Aorta (tissue), 5 donors: ENCODE results near the gene CALN1. TPM values are rescaled to one million over a fixed set of nuclear protein-coding genes. Genes with fewer than 3 reads are reported as not detected.

Source experiments
- ATAC-seq: fragments of 200-7000 bp; cut with Tn5 transposase; one replicate; pipeline ENCODE4 v1.9.1; 2022; ENCODE audit warnings: moderate library complexity; ENCODE audit not compliant: low FRiP score
- DNase-seq, 2 donors: peaks; one replicate each; pipeline ENCODE4 v3.0.0-alpha.2; 2020
- H3K27ac ChIP-seq, 2 donors: one replicate each; pipeline ENCODE4 v1.5.1; 2013; ENCODE audit warnings: low read length in 2 of 2, mild to moderate bottlenecking in 2 of 2, moderate library complexity in 2 of 2, control low read depth in 1 of 2, inconsistent platforms in 1 of 2, low read depth in 1 of 2
- H3K27me3 ChIP-seq, 2 donors: one replicate each; pipeline ENCODE4 v1.6.1; 2013; ENCODE audit warnings: control low read depth in 1 of 2, low read length in 1 of 2, mild to moderate bottlenecking in 1 of 2, moderate library complexity in 1 of 2; ENCODE audit not compliant: insufficient read depth in 2 of 2, control insufficient read depth in 1 of 2
- H3K36me3 ChIP-seq, 2 donors: one replicate each; pipeline ENCODE4 v1.6.1; 2013; ENCODE audit warnings: control low read depth in 1 of 2, low read length in 1 of 2, mild to moderate bottlenecking in 1 of 2; ENCODE audit not compliant: insufficient read depth in 2 of 2, control insufficient read depth in 1 of 2
- H3K4me1 ChIP-seq, 2 donors: one replicate each; pipeline ENCODE4 v1.6.1; 2013; ENCODE audit warnings: low read length in 2 of 2, control low read depth in 1 of 2, mild to moderate bottlenecking in 1 of 2, moderate library complexity in 1 of 2; ENCODE audit not compliant: insufficient read depth in 2 of 2, control insufficient read depth in 1 of 2
- H3K4me3 ChIP-seq, 2 donors: one replicate each; pipeline ENCODE4 v1.5.1; 2013; ENCODE audit warnings: low read length in 2 of 2, control low read depth in 1 of 2, mild to moderate bottlenecking in 1 of 2
- H3K9me3 ChIP-seq: one replicate; pipeline ENCODE4 v1.6.1; 2013; ENCODE audit warnings: mild to moderate bottlenecking, low read length; ENCODE audit not compliant: control insufficient read depth
- WGBS, 2 donors: extraction: QIAGEN DNeasy Blood & Tissue Kit; methylation state at CpG; one replicate each; pipeline ENCODE4 v1.1.7; 2013; 5-methylcytosine and 5-hydroxymethylcytosine counted together
- intact Hi-C, 2 donors: fragments of 100-400 bp; cut with DNase I; formaldehyde crosslinking; loops; one replicate each; pipeline versions ENCODE4 v1.14.2 to v1.15.0; 2022
- polyA plus RNA-seq, 2 donors: library from polyadenylated mRNA; stranded (reverse); fragments of 200-250 nt; gene quantifications; one replicate each; pipeline ENCODE4 v1.2.3, GENCODE V29; 2013
- total RNA-seq, 2 donors: library from RNA; stranded (reverse); fragmentation: NEBNext Ultra II Directional; extraction: Animal tissue kit (Norgen Biotek cat#: 25700); gene quantifications; one replicate each; pipeline ENCODE4 v1.2.1, GENCODE V29; 2021
- donor health status: healthy with polysubstance abuse.
- donor health status: Bipolar disorder and iron deficiency.
- donor health status: DM: no; HTN: no; CAD: no.
- donor health status: DM: no; HTN: no; CAD: no.
- donor health status: DM: yes; HTN: yes; CAD: no.

The CALN1 gene
- total and polyA plus RNA-seq, 4 donors: 0.33 TPM; not detected in 3

- Histone ChIP-seq H3K27ac (no peak overlapping the region), H3K36me3 (no peaks in the 10 kb centered on the region), H3K27me3 (no peaks in the 10 kb centered on the region), H3K4me1 (no peaks in the 10 kb centered on the region), H3K4me3 (no peak overlapping the region), H3K9me3 (peaks cover 2% of the 10 kb centered on the region)
- ATAC-seq (no peak), DNase-seq (no peak)
- intact Hi-C loops: no loop called here
- WGBS, 2 donors: 4 to 5% methylated on average over 42 to 44 of the region's 44 CpGs
These were observed 74.6 kb downstream of the CALN1 start for GRCh38 chr7:72337390-72338167.

- WGBS, 2 donors: 1% methylated on average over 82 to 89 of the region's 89 CpGs
- no peak for DNase-seq
- no peak for ATAC-seq
- no peaks in the 10 kb centered on the region for H3K27me3 ChIP-seq
- intact Hi-C loops: no loop called here
- H3K36me3 ChIP-seq: no peaks in the 10 kb centered on the region
- no peak overlapping the region for H3K4me3 ChIP-seq
- no peaks in the 10 kb centered on the region for H3K4me1 ChIP-seq
- peaks cover under 1% of the 10 kb centered on the region for H3K9me3 ChIP-seq
- H3K27ac ChIP-seq: no peak overlapping the region
These were observed 75.3 kb downstream of the CALN1 start for GRCh38 chr7:72336632-72337389.

GRCh38 chr7:72336382-72336631 lies 75.8 kb downstream of the CALN1 start:
- ATAC-seq (no peak), DNase-seq (no peak)
- H3K4me3 ChIP-seq: no peak overlapping the region
- 1 to 2% methylated on average over 21 of the region's 21 CpGs for WGBS, 2 donors
- no peaks in the 10 kb centered on the region for H3K36me3 ChIP-seq
- H3K27me3 ChIP-seq: no peaks in the 10 kb centered on the region
- intact Hi-C loops: no loop called here
- no peak overlapping the region for H3K27ac ChIP-seq
- H3K4me1 ChIP-seq: no peaks in the 10 kb centered on the region
- H3K9me3 ChIP-seq: no peaks in the 10 kb centered on the region

- intact Hi-C loops: no loop called here
- H3K4me1 ChIP-seq: no peaks in the 10 kb centered on the region
- WGBS, 2 donors: 1 to 2% methylated on average over 61 to 62 of the region's 62 CpGs
- H3K4me3 ChIP-seq: no peak overlapping the region
- H3K36me3 ChIP-seq: no peaks in the 10 kb centered on the region
- DNase-seq: no peak
- ATAC-seq: no peak
- H3K27me3 ChIP-seq: no peaks in the 10 kb centered on the region
- no peaks in the 10 kb centered on the region for H3K9me3 ChIP-seq
- no peak overlapping the region for H3K27ac ChIP-seq
These were observed 76.4 kb downstream of the CALN1 start for GRCh38 chr7:72335561-72336381.

- Histone ChIP-seq H3K4me1 (no peaks in the 10 kb centered on the region), H3K27ac (no peak overlapping the region), H3K4me3 (no peak overlapping the region), H3K9me3 (no peaks in the 10 kb centered on the region), H3K27me3 (no peaks in the 10 kb centered on the region), H3K36me3 (no peaks in the 10 kb centered on the region)
- intact Hi-C loops: no loop called here
- WGBS, 2 donors: 61 to 66% methylated on average over 5 of the region's 5 CpGs
- no peak for ATAC-seq
- no peak for DNase-seq
These were observed 77.4 kb downstream of the CALN1 start for GRCh38 chr7:72334698-72335097.

GRCh38 chr7:72334066-72334465 lies 78.1 kb downstream of the CALN1 start:
- WGBS, 2 donors: 34 to 35% methylated on average over 6 of the region's 6 CpGs
- H3K27ac ChIP-seq: no peak overlapping the region
- no peaks in the 10 kb centered on the region for H3K27me3 ChIP-seq
- H3K9me3 ChIP-seq: no peaks in the 10 kb centered on the region
- no peaks in the 10 kb centered on the region for H3K36me3 ChIP-seq
- H3K4me1 ChIP-seq: no peaks in the 10 kb centered on the region
- intact Hi-C loops: no loop called here
- DNase-seq (no peak), ATAC-seq (no peak)
- no peak overlapping the region for H3K4me3 ChIP-seq

- H3K27me3 ChIP-seq: no peaks in the 10 kb centered on the region
- no peaks in the 10 kb centered on the region for H3K4me1 ChIP-seq
- ATAC-seq (no peak), DNase-seq (no peak)
- H3K27ac ChIP-seq: no peak overlapping the region
- intact Hi-C loops: no loop called here
- H3K36me3 ChIP-seq: no peaks in the 10 kb centered on the region
- no peak overlapping the region for H3K4me3 ChIP-seq
- H3K9me3 ChIP-seq: no peaks in the 10 kb centered on the region
These were observed 85.3 kb downstream of the CALN1 start for GRCh38 chr7:72326811-72327210.

- Histone ChIP-seq H3K4me1 (no peaks in the 10 kb centered on the region), H3K9me3 (no peaks in the 10 kb centered on the region), H3K4me3 (no peak overlapping the region), H3K27me3 (no peaks in the 10 kb centered on the region), H3K27ac (no peak overlapping the region), H3K36me3 (no peaks in the 10 kb centered on the region)
- DNase-seq (no peak), ATAC-seq (no peak)
- WGBS, 2 donors: 27 to 33% methylated on average over 4 of the region's 4 CpGs
- intact Hi-C loops: no loop called here
These were observed 85.8 kb downstream of the CALN1 start for GRCh38 chr7:72326365-72326764.
